GM21528 (cell line): Measurements from ENCODE around the gene KCNN1.
"Not testable (repeated sequence)": the region's sequence is repeated elsewhere in the genome, so short reads cannot be mapped to it uniquely, and the experiment has no call there.

Experiments used
- ATAC-seq: cut with Tn5 transposase; IDR thresholded peaks from one replicate; pipeline ENCODE4 v1.9.1; 2021; ENCODE audit warnings: mild to moderate bottlenecking, moderate library complexity; ENCODE audit not compliant: unreplicated experiment, low FRiP score

Gene KCNN1

GRCh38 chr19:17966550-17967256 is at the start of gene KCNN1:
Gene KCNN1, plus strand, starts transcription at chr19:17967107. Its CDS starts 6,782 bp downstream, at chr19:17973889.
- ATAC-seq = no peak

GRCh38 chr19:17918151-17918550 is 48.8 kb upstream of the KCNN1 start:
- not testable (repeated sequence) for ATAC-seq

GRCh38 chr19:17919122-17919521 is 47.8 kb upstream of the KCNN1 start:
- ATAC-seq = not testable (repeated sequence)

GRCh38 chr19:17920527-17920926 is 46.4 kb upstream of the KCNN1 start:
- no peak for ATAC-seq

- no peak for ATAC-seq
Measured at GRCh38 chr19:17922138-17922537, 44.8 kb upstream of the KCNN1 start.

GRCh38 chr19:17926044-17926443 is 40.9 kb upstream of the KCNN1 start:
- ATAC-seq = no peak

- ATAC-seq = no peak
Measured at GRCh38 chr19:17929056-17929455, 37.9 kb upstream of the KCNN1 start.

- ATAC-seq = no peak
Measured at GRCh38 chr19:17931532-17932191, 35.2 kb upstream of the KCNN1 start.

- peak; percentile 78 for ATAC-seq
Measured at GRCh38 chr19:17932485-17933338, 34.2 kb upstream of the KCNN1 start, which contains the start of gene CCDC124. Gene CCDC124, plus strand, starts transcription at chr19:17933015. Its CDS starts 3,406 bp downstream, at chr19:17936421.

GRCh38 chr19:17933414-17934129 is 33.3 kb upstream of the KCNN1 start:
- no peak for ATAC-seq

GRCh38 chr19:17936379-17936778 is 30.5 kb upstream of the KCNN1 start:
- no peak for ATAC-seq

- no peak for ATAC-seq
Measured at GRCh38 chr19:17937371-17937900, 29.5 kb upstream of the KCNN1 start.

GRCh38 chr19:17938092-17938845 is 28.6 kb upstream of the KCNN1 start:
- no peak for ATAC-seq

GRCh38 chr19:17942181-17942580 is 24.7 kb upstream of the KCNN1 start:
- no peak for ATAC-seq

- no peak for ATAC-seq
Measured at GRCh38 chr19:17942582-17943273, 24.2 kb upstream of the KCNN1 start.

GRCh38 chr19:17943274-17944221 is 23.4 kb upstream of the KCNN1 start:
- no peak for ATAC-seq

- ATAC-seq = no peak
Measured at GRCh38 chr19:17944301-17944700, 22.6 kb upstream of the KCNN1 start.
